Measurements from ENCODE around the gene MBD5. TPM values are rescaled to one million over a fixed set of nuclear protein-coding genes. Genes with fewer than 3 reads are reported as not detected.

Gene MBD5
- total and polyA plus RNA-seq, 2 of the 4 experiments (the other 2 are of a cell fraction), result 9.8 to 14.2 TPM

DNA sequence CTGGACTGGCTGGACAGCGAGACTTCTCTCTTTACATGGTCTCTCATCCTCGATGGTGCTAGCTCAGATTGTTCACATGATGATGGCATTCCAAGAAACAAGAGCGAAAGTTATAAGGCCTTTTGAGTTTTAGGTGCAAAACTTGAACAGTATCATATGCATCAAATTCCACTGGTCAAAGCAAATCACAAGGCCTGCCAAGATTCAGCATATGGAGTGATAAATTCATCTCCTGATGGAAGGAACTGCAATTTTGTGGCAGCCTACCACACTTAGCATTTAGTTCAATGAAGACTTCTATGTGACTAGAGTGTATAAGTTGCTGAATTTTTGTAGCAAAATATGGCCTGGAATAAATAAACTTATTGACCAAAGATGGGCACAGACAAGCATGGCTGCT lies 429.6 kb downstream of the MBD5 start:
- H3K4ac ChIP-seq (ENCODE audit: low read depth, low read length), result no peak overlapping the region
- no peak overlapping the region for H2BK120ac ChIP-seq (ENCODE audit: low read depth, low read length)
- POLR2A ChIA-PET (ENCODE audit: unreplicated experiment), result no interaction called here
- H3K4me2 ChIP-seq (ENCODE audit: low read depth, low read length), result no peak overlapping the region
- ATAC-seq (ENCODE audit: low read depth), result no peak
- H2AK9ac ChIP-seq (replicated peaks; ENCODE audit: low read depth, low read length, poor library complexity), result no peak overlapping the region
- H3K9me3 ChIP-seq (ENCODE audit: control insufficient read depth, insufficient read depth, low read length), result no peaks in the 10 kb centered on the region
- H2AK5ac ChIP-seq (ENCODE audit: low read depth, low read length), result no peak overlapping the region
- no peak overlapping the region for H3K23ac ChIP-seq (ENCODE audit: low read depth, low read length)
- H2BK20ac ChIP-seq (ENCODE audit: low read depth, low read length), result no peak overlapping the region
- intact Hi-C loops (cut with micrococcal nuclease), result no loop called here
- H3K9me1 ChIP-seq (ENCODE audit: insufficient read depth, low read length), result no peaks in the 10 kb centered on the region
- dilution Hi-C loops (cut with HindIII; ENCODE audit: low sequenced_read_pairs, unreplicated experiment), result no loop called here
- H3K14ac ChIP-seq (replicated peaks; ENCODE audit: low read depth, low read length), result no peak overlapping the region
- no peaks in the 10 kb centered on the region for H4K20me1 ChIP-seq (ENCODE audit: insufficient read depth, low read length)
- no peak overlapping the region for H4K8ac ChIP-seq (ENCODE audit: low read depth in 2 of 2, low read length in 2 of 2)
- WGBS, 2 experiments (ENCODE audit: extremely low coverage in 2 of 2, insufficient read length in 1 of 2), result 100% methylated on average over 1 of the region's 3 CpGs; no CpG with 5 or more reads in 1 of the 2 experiments
- H3K18ac ChIP-seq (ENCODE audit: low read depth, low read length), result no peak overlapping the region
- no peaks in the 10 kb centered on the region for H3K4me1 ChIP-seq (ENCODE audit: control insufficient read depth, insufficient read depth, low read length)
- H2AFZ ChIP-seq (replicated peaks; ENCODE audit: low read length, poor library complexity), result no peak overlapping the region
- no peak overlapping the region for H2BK15ac ChIP-seq (ENCODE audit: low read depth, low read length)
- H3K56ac ChIP-seq (ENCODE audit: extremely low read depth, insufficient read depth, low read length), result no peak overlapping the region
- H3K9ac ChIP-seq (ENCODE audit: low read depth, low read length), result no peak overlapping the region
- BruUV-seq (replicated peaks), result no TSS peak
- H3K27ac ChIP-seq (ENCODE audit: insufficient read depth, low read length), result no peak overlapping the region
- no peak overlapping the region for H4K91ac ChIP-seq (ENCODE audit: insufficient read depth, low read depth, low read length)
- TF ChIP-seq MAFK (IDR thresholded peaks at IDR 0.05; ENCODE audit: low read depth, low read length) (no peak), CEBPB (IDR thresholded peaks at IDR 0.05; ENCODE audit: low read depth, low read length) (no peak), RCOR1 (IDR thresholded peaks at IDR 0.05; ENCODE audit: insufficient replicate concordance, low read length) (no peak), MXI1 (IDR thresholded peaks at IDR 0.05; ENCODE audit: borderline replicate concordance, low read depth, low read length) (no peak), BHLHE40 (IDR thresholded peaks at IDR 0.05; ENCODE audit: low read depth, low read length) (no peak), RFX5 (IDR thresholded peaks at IDR 0.05; ENCODE audit: low read depth, low read length) (no peak), CHD1 (IDR thresholded peaks at IDR 0.05; ENCODE audit: low read depth, low read length) (no peak), SMC3 (IDR thresholded peaks at IDR 0.05; ENCODE audit: low read depth, low read length) (no peak)
- TF ChIP-seq, protein P1, sequence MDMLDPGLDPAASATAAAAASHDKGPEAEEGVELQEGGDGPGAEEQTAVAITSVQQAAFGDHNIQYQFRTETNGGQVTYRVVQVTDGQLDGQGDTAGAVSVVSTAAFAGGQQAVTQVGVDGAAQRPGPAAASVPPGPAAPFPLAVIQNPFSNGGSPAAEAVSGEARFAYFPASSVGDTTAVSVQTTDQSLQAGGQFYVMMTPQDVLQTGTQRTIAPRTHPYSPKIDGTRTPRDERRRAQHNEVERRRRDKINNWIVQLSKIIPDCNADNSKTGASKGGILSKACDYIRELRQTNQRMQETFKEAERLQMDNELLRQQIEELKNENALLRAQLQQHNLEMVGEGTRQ (IDR thresholded peaks at IDR 0.05; ENCODE audit: low read depth, low read length), result no peak
- CTCF ChIA-PET, result no interaction called here
- no peaks in the 10 kb centered on the region for H3K27me3 ChIP-seq (ENCODE audit: control insufficient read depth, insufficient read depth, low read length)
- H4K5ac ChIP-seq (ENCODE audit: low read depth, low read length), result no peak overlapping the region
- H2BK5ac ChIP-seq (ENCODE audit: low read depth, low read length, poor library complexity, severe bottlenecking), result no peak overlapping the region
- no peaks in the 10 kb centered on the region; a peak in 1 of 4 replicates for H3K79me1 ChIP-seq (ENCODE audit: low read depth in 1 of 2, low read length in 2 of 2)
- no peak for DNase-seq
- no peaks in the 10 kb centered on the region for H3K36me3 ChIP-seq (ENCODE audit: control insufficient read depth, insufficient read depth, low read length)
- in situ Hi-C loops (cut with MboI; ENCODE audit: low sequenced_read_pairs), result no loop called here
- no peak overlapping the region for H3K4me3 ChIP-seq (ENCODE audit: insufficient read depth, low read depth, low read length)

Data from IMR-90 (cell line).